H1 (cell line): ENCODE results near the gene GMPPA. TPM values are rescaled to one million over a fixed set of nuclear protein-coding genes. Genes with fewer than 3 reads are reported as not detected.

Experiments
- CTCF ChIA-PET: fragments of 300-600 bp; sonication (Branson Sonifier 250); formaldehyde crosslinking; loops from one replicate; lab custom pipeline; 2021; ENCODE audit not compliant: partially characterized antibody; lab: Charles Lee
- POLR2A ChIA-PET: fragments of 300-600 bp; sonication (Branson Sonifier 250); formaldehyde crosslinking; loops from one replicate; lab custom pipeline; 2021; ENCODE audit warnings: inconsistent platforms; ENCODE audit not compliant: partially characterized antibody; lab: Charles Lee
- DNase-seq, 2 experiments: peaks; one replicate each; pipeline versions ENCODE4 v3.0.0 to v3.0.0-alpha.2; 2010 to 2022; ENCODE audit warnings: low spot score in 2 of 2, low read depth in 1 of 2, mixed read lengths in 1 of 2
- FAIRE-seq: peaks from 2 replicates; lab custom pipeline; 2011; peaks lifted over from hg19 to GRCh38; lab: Jason Lieb, UNC
- H2AFZ ChIP-seq: 2 replicates; pipeline ENCODE4 v1.8.1; 2012; ENCODE audit warnings: low read length, inconsistent platforms
- H2AK5ac ChIP-seq: 2 replicates; pipeline ENCODE4 v1.6.1; 2013; ENCODE audit warnings: low read depth, low read length
- H2BK120ac ChIP-seq: replicated peaks from 2 replicates; pipeline ENCODE3; 2013; ENCODE audit warnings: low read depth, low read length, inconsistent platforms
- H2BK12ac ChIP-seq: 2 replicates; pipeline ENCODE4 v1.6.1; 2013; ENCODE audit warnings: low read depth, low read length
- H2BK15ac ChIP-seq: 2 replicates; pipeline ENCODE4 v1.6.1; 2013; ENCODE audit warnings: low read length
- H2BK20ac ChIP-seq: 2 replicates; pipeline ENCODE4 v1.6.1; 2013; ENCODE audit warnings: low read length
- H2BK5ac ChIP-seq: 2 replicates; pipeline ENCODE4 v1.6.1; 2013; ENCODE audit warnings: low read depth, low read length
- H3K14ac ChIP-seq: 2 replicates; pipeline ENCODE4 v1.6.1; 2013; ENCODE audit warnings: inconsistent platforms; ENCODE audit not compliant: insufficient read length
- H3K18ac ChIP-seq: 2 replicates; pipeline ENCODE4 v1.6.1; 2013; ENCODE audit warnings: low read length; ENCODE audit errors: extremely low read depth
- H3K23ac ChIP-seq: 2 replicates; pipeline ENCODE4 v1.6.1; 2013; ENCODE audit warnings: inconsistent platforms; ENCODE audit not compliant: insufficient read length
- H3K23me2 ChIP-seq: 2 replicates; pipeline ENCODE4 v1.6.1; 2013; ENCODE audit warnings: low read depth, low read length
- H3K27ac ChIP-seq: 2 replicates; pipeline ENCODE4 v1.6.1; 2011; ENCODE audit warnings: low read depth, low read length, inconsistent platforms
- H3K27me3 ChIP-seq, 4 experiments: replicated peaks in 1 of 4; 1 replicate in 1 of 4; 2 replicates in 3 of 4; pipeline versions ENCODE4 v1.6.1 to v1.8.1; 2011 to 2013; ENCODE audit warnings: low read length in 3 of 4, mild to moderate bottlenecking in 3 of 4, inconsistent platforms in 2 of 4, mixed read lengths in 2 of 4, moderate library complexity in 1 of 4; ENCODE audit not compliant: control insufficient read depth in 3 of 4, insufficient read depth in 3 of 4; ENCODE audit errors: extremely low read depth in 1 of 4
- H3K36me3 ChIP-seq, 4 experiments: 2 replicates each; pipeline versions ENCODE4 v1.6.1 to v1.8.1; 2011 to 2013; ENCODE audit warnings: mild to moderate bottlenecking in 4 of 4, low read length in 3 of 4, moderate library complexity in 2 of 4, control low read depth in 1 of 4, inconsistent platforms in 1 of 4; ENCODE audit not compliant: insufficient read depth in 4 of 4, control insufficient read depth in 2 of 4
- H3K4ac ChIP-seq: replicated peaks from 2 replicates; pipeline ENCODE3; 2013; ENCODE audit warnings: low read length, low read depth, mixed read lengths, inconsistent platforms; ENCODE audit not compliant: insufficient read length
- H3K4me1 ChIP-seq, 4 experiments: replicated peaks in 1 of 4; 1 replicate in 1 of 4; 2 replicates in 3 of 4; pipeline versions ENCODE4 v1.6.1 to v1.8.1; 2011 to 2013; ENCODE audit warnings: low read length in 3 of 4, inconsistent platforms in 2 of 4, mixed read lengths in 1 of 4; ENCODE audit not compliant: insufficient read depth in 4 of 4, control insufficient read depth in 3 of 4
- H3K4me2 ChIP-seq, 2 experiments: 2 replicates each; pipeline versions ENCODE4 v1.6.1 to v1.8.1; 2011 to 2013; ENCODE audit warnings: low read depth in 2 of 2, low read length in 2 of 2, control low read depth in 1 of 2, inconsistent platforms in 1 of 2, mild to moderate bottlenecking in 1 of 2; ENCODE audit not compliant: insufficient read depth in 1 of 2
- H3K4me3 ChIP-seq, 4 experiments: fragments of 200-600, 300-600 bp in 1 of 4; sonication (generic), shearing (Covaris generic), sonication (Bioruptor Twin) in 1 of 4; 2 replicates each; pipeline versions ENCODE4 v1.5.1 to v1.8.1; 2011 to 2016; ENCODE audit warnings: low read length in 4 of 4, low read depth in 3 of 4, control low read depth in 2 of 4, inconsistent platforms in 2 of 4, mild to moderate bottlenecking in 2 of 4, mixed read lengths in 1 of 4, moderate library complexity in 1 of 4; ENCODE audit not compliant: insufficient read depth in 2 of 4; ENCODE audit errors: extremely low read depth in 1 of 4
- H3K56ac ChIP-seq: replicated peaks from 2 replicates; pipeline ENCODE3; 2013; ENCODE audit warnings: low read depth, mild to moderate bottlenecking, mixed read lengths, low read length, inconsistent platforms; ENCODE audit not compliant: insufficient read length
- H3K79me1 ChIP-seq: 2 replicates; pipeline ENCODE4 v1.6.1; 2013; ENCODE audit warnings: low read depth, low read length, control low read depth
- H3K79me2 ChIP-seq, 2 experiments: 2 replicates each; pipeline versions ENCODE4 v1.6.1 to v1.8.1; 2012 to 2013; ENCODE audit warnings: low read length in 2 of 2, mild to moderate bottlenecking in 2 of 2, inconsistent platforms in 1 of 2; ENCODE audit not compliant: insufficient read depth in 2 of 2, control insufficient read depth in 1 of 2
- H3K9ac ChIP-seq, 4 experiments: replicated peaks in 1 of 4; 1 replicate in 1 of 4; 2 replicates in 3 of 4; pipeline versions ENCODE4 v1.6.1 to v1.8.1; 2011 to 2013; ENCODE audit warnings: low read depth in 3 of 4, low read length in 3 of 4, control low read depth in 2 of 4, mild to moderate bottlenecking in 2 of 4, moderate library complexity in 2 of 4, inconsistent platforms in 1 of 4; ENCODE audit errors: extremely low read depth in 1 of 4
- H3K9me3 ChIP-seq, 2 experiments: 2 replicates each; pipeline versions ENCODE4 v1.6.1 to v1.8.1; 2012 to 2013; ENCODE audit warnings: mild to moderate bottlenecking in 2 of 2, moderate library complexity in 2 of 2, control low read depth in 1 of 2, inconsistent platforms in 1 of 2, low read depth in 1 of 2, low read length in 1 of 2, mixed read lengths in 1 of 2; ENCODE audit not compliant: insufficient read depth in 2 of 2
- H4K20me1 ChIP-seq, 2 experiments: replicated peaks in 1 of 2; 2 replicates each; pipeline versions ENCODE3 to v1.8.1; 2011 to 2013; ENCODE audit warnings: inconsistent platforms in 2 of 2, low read length in 2 of 2, mild to moderate bottlenecking in 1 of 2; ENCODE audit not compliant: insufficient read depth in 2 of 2, control insufficient read depth in 1 of 2
- H4K5ac ChIP-seq: 2 replicates; pipeline ENCODE4 v1.6.1; 2013; ENCODE audit warnings: low read length, low read depth, mixed read lengths, inconsistent platforms; ENCODE audit not compliant: insufficient read length
- H4K8ac ChIP-seq: 2 replicates; pipeline ENCODE4 v1.8.0; 2013; ENCODE audit warnings: mild to moderate bottlenecking, moderate library complexity, low read length, inconsistent platforms; ENCODE audit not compliant: insufficient read depth; ENCODE audit errors: extremely low read depth
- H4K91ac ChIP-seq: replicated peaks from 2 replicates; pipeline ENCODE3; 2013; ENCODE audit warnings: low read length, mixed read lengths, inconsistent platforms; ENCODE audit not compliant: insufficient read length
- BCL11A ChIP-seq, 2 experiments: IDR thresholded peaks; one replicate each; pipeline ENCODE4 v1.6.1; 2011; ENCODE audit warnings: low read depth in 2 of 2, low read length in 2 of 2, mild to moderate bottlenecking in 2 of 2
- CEBPB ChIP-seq: IDR thresholded peaks from 2 replicates; pipeline ENCODE4 v1.6.1; 2012; ENCODE audit warnings: low read depth, low read length
- CREB1 ChIP-seq: IDR thresholded peaks from 2 replicates; pipeline ENCODE4 v1.6.1; 2012; ENCODE audit warnings: inconsistent platforms
- GTF2F1 ChIP-seq: IDR thresholded peaks from 2 replicates; pipeline ENCODE4 v1.6.1; 2012; ENCODE audit warnings: low read depth, low read length, improper control_type of control experiment, borderline replicate concordance
- JUN ChIP-seq: IDR thresholded peaks from 2 replicates; pipeline ENCODE4 v1.6.1; 2011; ENCODE audit warnings: low read depth, mild to moderate bottlenecking, improper control_type of control experiment, low read length
- NRF1 ChIP-seq: IDR thresholded peaks from 2 replicates; pipeline ENCODE4 v1.6.1; 2011; ENCODE audit warnings: mild to moderate bottlenecking, low read depth, low read length, improper control_type of control experiment
- PHF8 ChIP-seq: fragments of 200-600 bp; sonication (generic); conservative IDR thresholded peaks from 2 replicates; pipeline ENCODE4 v1.7.1; 2012; ENCODE audit warnings: low read depth, mild to moderate bottlenecking, inconsistent platforms, low read length, moderate library complexity
- RAD21 ChIP-seq, 2 experiments: IDR thresholded peaks in 1 of 2; conservative IDR thresholded peaks in 1 of 2; 2 replicates each; pipeline ENCODE4 v1.6.1; 2011; ENCODE audit warnings: low read depth in 2 of 2, low read length in 2 of 2, improper control_type of control experiment in 1 of 2, inconsistent platforms in 1 of 2, mild to moderate bottlenecking in 1 of 2, moderate library complexity in 1 of 2
- RXRA ChIP-seq: IDR thresholded peaks from 2 replicates; pipeline ENCODE4 v1.6.1; 2011; ENCODE audit warnings: low read depth, mild to moderate bottlenecking, low read length, moderate library complexity; ENCODE audit not compliant: insufficient read depth
- SP4 ChIP-seq: IDR thresholded peaks from 2 replicates; pipeline ENCODE4 v1.6.1; 2012; ENCODE audit warnings: low read length, inconsistent platforms
- SRF ChIP-seq: IDR thresholded peaks from 2 replicates; pipeline ENCODE4 v1.6.1; 2011; ENCODE audit warnings: mild to moderate bottlenecking, low read depth, low read length, moderate library complexity
- TAF1 ChIP-seq: IDR thresholded peaks from 2 replicates; pipeline ENCODE4 v1.6.1; 2011; ENCODE audit warnings: mild to moderate bottlenecking, low read depth, low read length
- TAF7 ChIP-seq: optimal IDR thresholded peaks from 2 replicates; pipeline ENCODE3; 2011; ENCODE audit warnings: low read depth, mild to moderate bottlenecking, inconsistent platforms, low read length, moderate library complexity, borderline replicate concordance
- USF2 ChIP-seq: IDR thresholded peaks from 2 replicates; pipeline ENCODE4 v1.6.1; 2011; ENCODE audit warnings: low read length, improper control_type of control experiment
- WGBS, 2 experiments: shearing (Covaris generic) in 1 of 2; methylation state at CpG; one replicate each; pipeline versions ENCODE4 v1.1.6 to v1.1.7; 2013 to 2015; ENCODE audit warnings: low lambda C conversion rate in 2 of 2, mixed read lengths in 2 of 2, inconsistent platforms in 1 of 2, low coverage in 1 of 2, missing lambda C conversion rate in 1 of 2; ENCODE audit not compliant: insufficient replicate concordance in 2 of 2, insufficient coverage in 1 of 2, insufficient read length in 1 of 2; ENCODE audit errors: extremely low coverage in 1 of 2, missing lambda C conversion rate in 1 of 2; 5-methylcytosine and 5-hydroxymethylcytosine counted together
- polyA plus RNA-seq, 7 experiments: library from polyadenylated mRNA; depleted of rRNA in 3 of 7; stranded (reverse) in 5 of 7; unstranded in 2 of 7; fragments of >200 nt in 5 of 7; fragments of 200-250 nt in 2 of 7; gene quantifications; 1 replicate in 5 of 7; 2 replicates in 1 of 7; 4 replicates in 1 of 7; pipeline versions ENCODE4 v1.2.1 to v1.2.3, GENCODE V29; 2011 to 2013; ENCODE audit warnings: missing spikeins in 2 of 7, mixed read lengths in 2 of 7
- total RNA-seq: library from RNA; stranded (reverse); fragmentation: NEBNext Ultra II Directional; extraction: Animal tissue kit (Norgen Biotek cat#: 25700); gene quantifications from 2 replicates; pipeline ENCODE4 v1.2.1, GENCODE V29; 2021

The GMPPA gene
- total and polyA plus RNA-seq, 2 of the 8 experiments (the other 6 are each of a cell fraction or from before 2014, with no cell fraction given) = 34.3 to 98.8 TPM

GRCh38 chr2:219488844-219489194, 9.9 kb upstream of the GMPPA start:
- Histone ChIP-seq H2AFZ (no peak overlapping the region), H4K20me1 (no peaks in the 10 kb centered on the region), H3K27ac (no peak overlapping the region), H4K8ac (no peak overlapping the region), H3K9ac (no peak overlapping the region), H3K56ac (no peak overlapping the region), H3K23ac (no peak overlapping the region), H3K4me2 (no peak overlapping the region), H2BK20ac (no peak overlapping the region), H2AK5ac (no peak overlapping the region), H2BK15ac (no peak overlapping the region), H3K27me3 (peaks cover 18 to 38% (median 31%) of the 10 kb centered on the region in 4 experiments), H4K91ac (peak overlapping the region; percentile 49), H3K4me3 (no peak overlapping the region), H2BK5ac (no peak overlapping the region), H2BK120ac (no peak overlapping the region), H3K14ac (no peak overlapping the region), H3K79me1 (no peaks in the 10 kb centered on the region), H3K9me3 (no peaks in the 10 kb centered on the region), H3K4me1 (peaks cover 6 to 40% (median 28%) of the 10 kb centered on the region in 4 experiments), H3K79me2 (no peaks in the 10 kb centered on the region), H3K18ac (no peak overlapping the region), H4K5ac (no peak overlapping the region), H3K36me3 (no peaks in the 10 kb centered on the region; a peak in 1 of 8 replicates), H3K4ac (no peak overlapping the region), H2BK12ac (no peak overlapping the region), H3K23me2 (peaks cover 8% of the 10 kb centered on the region; the same call in 1 of the 2 replicates)
- WGBS, 2 experiments = 90% methylated on average over 14 of the region's 14 CpGs; no CpG with 5 or more reads in 1 of the 2 experiments
- FAIRE-seq (no peak), DNase-seq (no peak)
- ChIA-PET POLR2A (interaction anchor here (0.9 to 19.9 kb wide), 6 partner anchors 8 to 41 kb away, joined by 3 to 216 read pairs (median 4); partner anchors contain the start of gene ASIC4), CTCF (interaction anchor here (8.0 to 113.1 kb wide), 3 partner anchors 1 to 86 kb away, joined by 74 to 7248 read pairs (median 7248); partner anchors contain the start of genes ASIC4, CHPF, DES and GMPPA)
- no peak for TF ChIP-seq TAF7
- TF ChIP-seq TAF1 = no peak
- TF ChIP-seq RXRA = no peak
- no peak for TF ChIP-seq GTF2F1
- no peak for TF ChIP-seq PHF8
- no peak for TF ChIP-seq SRF
- no peak for TF ChIP-seq CREB1
- TF ChIP-seq JUN = no peak
- no peak for TF ChIP-seq NRF1
- TF ChIP-seq CEBPB = no peak
- TF ChIP-seq RAD21 (IDR thresholded peaks at IDR 0.05 in 1 of 2, conservative IDR thresholded peaks at IDR 0.05 in 1 of 2; ENCODE audit: low read depth in 2 of 2, low read length in 2 of 2) = no peak
- TF ChIP-seq BCL11A (IDR thresholded peaks at IDR 0.05; ENCODE audit: low read depth in 2 of 2, low read length in 2 of 2) = no peak
- no peak for TF ChIP-seq SP4
- TF ChIP-seq USF2 = no peak
